Measurements from ENCODE around the gene CDC37.

CDC37 gene

DNA sequence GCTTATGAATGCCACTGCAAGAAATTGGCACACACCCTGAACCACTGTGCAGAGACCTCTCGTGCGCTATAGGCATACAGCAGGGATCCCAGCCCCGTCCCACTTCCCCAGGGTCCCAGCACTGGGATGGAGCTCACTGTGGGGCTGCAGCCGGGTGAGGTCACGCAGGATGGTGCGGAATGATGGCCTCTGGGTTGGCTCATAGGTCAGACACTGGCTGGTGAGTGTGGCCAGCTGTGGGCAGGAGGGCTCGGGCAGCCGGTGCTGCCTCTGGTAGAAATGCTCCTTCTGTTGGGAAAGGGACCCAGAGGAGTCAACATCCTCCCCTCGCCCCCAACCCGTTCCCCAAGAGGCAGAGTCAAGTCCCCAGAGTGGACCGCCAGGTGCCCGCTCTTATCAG, 46.9 kb downstream of the CDC37 start:
- Histone ChIP-seq H3K36me3 (peaks cover 50 to 98% (median 82%) of the 10 kb centered on the region in 3 donors), H3K4me1 (peaks cover 0 to 7% (median 3%) of the 10 kb centered on the region in 4 donors), H3K9me3 (no peaks in the 10 kb centered on the region), H3K27ac (no peak overlapping the region), H3K4me3 (no peak overlapping the region), H3K27me3 (no peaks in the 10 kb centered on the region)
- no peak for DNase-seq
- TF ChIP-seq, protein P1, sequence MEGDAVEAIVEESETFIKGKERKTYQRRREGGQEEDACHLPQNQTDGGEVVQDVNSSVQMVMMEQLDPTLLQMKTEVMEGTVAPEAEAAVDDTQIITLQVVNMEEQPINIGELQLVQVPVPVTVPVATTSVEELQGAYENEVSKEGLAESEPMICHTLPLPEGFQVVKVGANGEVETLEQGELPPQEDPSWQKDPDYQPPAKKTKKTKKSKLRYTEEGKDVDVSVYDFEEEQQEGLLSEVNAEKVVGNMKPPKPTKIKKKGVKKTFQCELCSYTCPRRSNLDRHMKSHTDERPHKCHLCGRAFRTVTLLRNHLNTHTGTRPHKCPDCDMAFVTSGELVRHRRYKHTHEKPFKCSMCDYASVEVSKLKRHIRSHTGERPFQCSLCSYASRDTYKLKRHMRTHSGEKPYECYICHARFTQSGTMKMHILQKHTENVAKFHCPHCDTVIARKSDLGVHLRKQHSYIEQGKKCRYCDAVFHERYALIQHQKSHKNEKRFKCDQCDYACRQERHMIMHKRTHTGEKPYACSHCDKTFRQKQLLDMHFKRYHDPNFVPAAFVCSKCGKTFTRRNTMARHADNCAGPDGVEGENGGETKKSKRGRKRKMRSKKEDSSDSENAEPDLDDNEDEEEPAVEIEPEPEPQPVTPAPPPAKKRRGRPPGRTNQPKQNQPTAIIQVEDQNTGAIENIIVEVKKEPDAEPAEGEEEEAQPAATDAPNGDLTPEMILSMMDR (IDR thresholded peaks at IDR 0.05): no peak
- intact Hi-C loops (cut with DNase I; ENCODE audit: low total_unique reads): no loop called here

DNA sequence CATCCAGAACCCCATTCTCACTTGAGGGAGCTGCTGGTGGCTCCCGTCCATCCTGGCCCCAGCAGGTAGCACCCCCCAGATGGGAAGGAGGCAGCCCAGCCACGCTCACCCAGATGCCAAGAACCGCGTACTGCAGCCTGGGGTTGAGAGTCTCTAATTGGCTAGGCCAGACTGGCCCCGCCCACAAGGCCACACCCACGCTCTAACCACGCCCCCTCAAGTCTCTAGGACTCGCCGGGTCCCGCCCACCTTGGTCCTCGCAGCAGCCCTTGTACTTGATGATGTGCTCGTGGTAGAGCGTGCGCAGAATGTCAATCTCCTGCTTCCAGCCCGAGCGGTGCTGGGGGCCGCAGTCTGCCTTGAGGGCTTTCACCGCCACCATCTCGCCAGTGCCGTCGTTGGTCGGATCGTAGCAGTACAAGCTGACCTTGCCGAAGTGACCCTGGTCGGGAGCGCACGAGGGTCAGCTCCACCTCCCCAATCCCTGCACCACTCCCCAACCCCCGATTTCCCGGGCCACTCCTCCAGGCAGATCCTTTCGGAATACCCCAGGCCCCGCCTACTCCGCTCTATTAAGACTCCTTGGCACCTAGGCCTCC, 49.5 kb downstream of the CDC37 start:
- peaks cover 0 to 7% (median 3%) of the 10 kb centered on the region in 4 donors for H3K4me1 ChIP-seq
- H3K4me3 ChIP-seq: no peak overlapping the region
- no peak overlapping the region for H3K27ac ChIP-seq
- no peak for DNase-seq
- H3K27me3 ChIP-seq: no peaks in the 10 kb centered on the region
- H3K36me3 ChIP-seq: peaks cover 45 to 94% (median 63%) of the 10 kb centered on the region in 3 donors
- no peaks in the 10 kb centered on the region for H3K9me3 ChIP-seq
- TF ChIP-seq, protein P1 (IDR thresholded peaks at IDR 0.05): no peak
- intact Hi-C loops (cut with DNase I; ENCODE audit: low total_unique reads): no loop called here

DNA sequence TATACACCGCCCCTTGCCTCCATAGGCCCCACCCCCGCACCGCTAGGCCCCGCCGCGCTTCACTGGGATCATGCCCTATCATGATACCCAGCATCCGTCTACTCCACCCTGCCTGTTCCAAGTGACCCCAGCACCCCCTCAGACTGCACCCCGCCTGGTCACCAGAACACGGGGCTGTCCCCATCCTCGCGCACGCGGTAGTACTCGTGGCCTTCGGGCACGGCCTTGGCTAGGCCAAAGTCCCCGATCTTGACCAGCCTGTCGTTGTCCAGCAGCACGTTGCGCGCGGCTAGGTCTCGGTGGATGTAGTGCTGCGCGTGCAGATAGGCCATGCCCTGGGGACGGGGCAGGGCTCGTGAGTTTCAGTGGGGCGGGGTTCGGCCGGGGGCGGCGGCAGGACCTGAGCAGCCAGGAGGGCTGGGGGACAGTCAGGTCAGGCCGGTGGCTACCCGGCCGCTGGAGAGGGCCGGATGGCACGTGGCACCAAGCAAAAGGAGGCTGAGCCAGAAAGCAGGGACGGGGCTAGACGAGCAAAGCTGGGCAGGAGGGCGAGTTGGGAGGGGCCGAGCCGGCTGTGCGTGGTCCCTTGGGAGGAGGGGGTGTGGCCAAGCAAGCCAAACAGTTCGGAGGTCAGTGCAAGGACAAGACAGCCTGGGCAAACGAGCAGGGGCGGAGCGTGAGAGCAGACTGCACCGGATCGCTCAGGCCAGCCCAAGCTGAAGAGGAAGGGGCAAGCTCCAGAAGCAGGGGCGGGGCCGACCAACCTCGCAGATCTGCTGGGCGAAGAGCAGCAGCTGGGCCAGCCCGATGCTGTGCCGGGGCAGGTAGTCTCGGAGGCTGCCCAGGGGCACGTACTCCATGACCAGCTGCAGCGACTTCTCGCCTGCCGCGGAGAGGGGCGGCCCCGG, 50.3 kb downstream of the CDC37 start:
- peaks cover 0 to 7% (median 3%) of the 10 kb centered on the region in 4 donors for H3K4me1 ChIP-seq
- TF ChIP-seq, protein P1 (IDR thresholded peaks at IDR 0.05): no peak
- no peaks in the 10 kb centered on the region for H3K9me3 ChIP-seq
- DNase-seq: peak in 1 of 2 donors; percentile 68
- H3K4me3 ChIP-seq: no peak overlapping the region
- no peaks in the 10 kb centered on the region for H3K27me3 ChIP-seq
- H3K27ac ChIP-seq: no peak overlapping the region
- intact Hi-C loops (cut with DNase I; ENCODE audit: low total_unique reads): no loop called here
- H3K36me3 ChIP-seq: peaks cover 39 to 87% (median 58%) of the 10 kb centered on the region in 3 donors

DNA sequence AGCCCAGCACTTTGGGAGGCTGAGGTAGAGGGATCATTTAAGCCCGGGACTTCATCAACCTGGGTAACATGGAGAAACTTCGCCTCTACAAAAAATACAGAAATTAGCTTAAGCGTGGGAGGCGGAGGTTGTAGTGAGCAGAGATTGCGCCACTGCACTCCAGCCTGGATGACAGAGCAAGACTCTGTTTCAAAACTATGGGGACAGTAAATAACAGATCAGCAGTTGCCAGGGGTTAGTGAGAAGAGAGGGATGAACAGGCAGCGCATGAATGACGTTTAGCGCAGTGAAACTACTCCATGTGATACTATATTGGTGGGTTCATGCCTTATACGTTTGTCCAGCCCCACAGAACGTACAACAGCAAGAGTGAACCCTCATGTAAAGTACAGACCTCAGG, 56.8 kb downstream of the CDC37 start:
- no peak overlapping the region for H3K4me3 ChIP-seq
- TF ChIP-seq, protein P1 (IDR thresholded peaks at IDR 0.05): no peak
- H3K36me3 ChIP-seq: peaks cover 7 to 22% (median 9%) of the 10 kb centered on the region in 3 donors
- intact Hi-C loops (cut with DNase I; ENCODE audit: low total_unique reads): no loop called here
- H3K27me3 ChIP-seq: no peaks in the 10 kb centered on the region
- H3K9me3 ChIP-seq: no peaks in the 10 kb centered on the region
- peaks cover 0 to 4% (median 0%) of the 10 kb centered on the region in 4 donors for H3K4me1 ChIP-seq
- DNase-seq: no peak
- H3K27ac ChIP-seq: no peak overlapping the region

DNA sequence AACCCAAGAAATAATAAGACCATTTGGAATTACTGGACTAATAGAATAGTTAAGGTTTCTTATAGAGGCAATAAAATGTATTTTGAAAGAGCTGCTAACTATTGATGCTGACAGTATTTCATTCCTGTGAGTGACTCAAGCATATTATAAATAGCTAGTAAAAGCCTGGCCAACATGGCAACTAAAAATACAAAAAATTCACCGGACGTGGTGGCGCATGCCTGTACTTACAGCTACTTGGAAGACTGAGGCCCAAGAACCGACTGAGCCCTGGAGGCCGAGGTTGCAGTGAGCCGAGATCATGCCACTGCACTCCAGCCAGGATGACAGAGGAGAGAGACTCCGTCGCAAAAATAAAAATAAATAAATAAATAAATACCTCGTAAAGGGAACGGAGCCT, 58.6 kb downstream of the CDC37 start:
- Histone ChIP-seq H3K4me1 (peaks cover 0 to 4% (median 0%) of the 10 kb centered on the region in 4 donors), H3K27me3 (no peaks in the 10 kb centered on the region), H3K9me3 (no peaks in the 10 kb centered on the region), H3K4me3 (no peak overlapping the region), H3K36me3 (peaks cover 0 to 5% (median under 1%) of the 10 kb centered on the region in 3 donors), H3K27ac (peak overlapping the region; percentile 37 to 49)
- TF ChIP-seq, protein P1 (IDR thresholded peaks at IDR 0.05): no peak
- intact Hi-C loops (cut with DNase I; ENCODE audit: low total_unique reads): no loop called here
- DNase-seq: peak in 1 of 2 donors; percentile 72
